HFFc6 (cell line): Measurements from ENCODE around the gene CCDC106. TPM values are rescaled to one million over a fixed set of nuclear protein-coding genes. Genes with fewer than 3 reads are reported as not detected.

Source experiments
- DNase-seq: peaks from one replicate; pipeline ENCODE4 v3.0.0-alpha.2; 2018
- H3K27ac Mint-ChIP-seq: 2 replicates; pipeline ENCODE4 v1.8.0; 2020; ENCODE audit warnings: mild to moderate bottlenecking, mixed read lengths
- H3K27me3 Mint-ChIP-seq: 2 replicates; pipeline ENCODE4 v1.8.0; 2021; ENCODE audit warnings: mild to moderate bottlenecking, moderate library complexity, mixed read lengths; ENCODE audit not compliant: insufficient read depth
- H3K36me3 Mint-ChIP-seq: 2 replicates; pipeline ENCODE4 v1.8.0; 2021; ENCODE audit warnings: low read depth, mixed read lengths
- H3K4me1 Mint-ChIP-seq: 2 replicates; pipeline ENCODE4 v1.8.0; 2020; ENCODE audit warnings: low read depth, mixed read lengths
- H3K4me3 Mint-ChIP-seq: 2 replicates; pipeline ENCODE4 v1.8.0; 2020; ENCODE audit warnings: mild to moderate bottlenecking, moderate library complexity, mixed read lengths
- H3K9me3 Mint-ChIP-seq: 2 replicates; pipeline ENCODE4 v1.8.0; 2020; ENCODE audit warnings: mild to moderate bottlenecking, mixed read lengths
- total RNA-seq, 6 experiments: library from RNA; stranded (reverse); fragmentation: NEBNext Ultra II Directional; extraction: Animal tissue kit (Norgen Biotek cat#: 25700); gene quantifications; 2 replicates in 1 of 6; 3 replicates in 5 of 6; pipeline ENCODE4 v1.2.3, GENCODE V29; 2021
- TF ChIP-seq, protein P1 (sequence below): fragments of 200-600 bp; sonication (generic); IDR thresholded peaks from 2 replicates; pipeline ENCODE4 v1.5.0; 2021; ENCODE audit warnings: antibody characterized with exemption, mild to moderate bottlenecking

The CCDC106 gene
- total RNA-seq, 6 experiments from 2014 or later: 12.9 to 17.4 (median 14.0) TPM

DNA sequence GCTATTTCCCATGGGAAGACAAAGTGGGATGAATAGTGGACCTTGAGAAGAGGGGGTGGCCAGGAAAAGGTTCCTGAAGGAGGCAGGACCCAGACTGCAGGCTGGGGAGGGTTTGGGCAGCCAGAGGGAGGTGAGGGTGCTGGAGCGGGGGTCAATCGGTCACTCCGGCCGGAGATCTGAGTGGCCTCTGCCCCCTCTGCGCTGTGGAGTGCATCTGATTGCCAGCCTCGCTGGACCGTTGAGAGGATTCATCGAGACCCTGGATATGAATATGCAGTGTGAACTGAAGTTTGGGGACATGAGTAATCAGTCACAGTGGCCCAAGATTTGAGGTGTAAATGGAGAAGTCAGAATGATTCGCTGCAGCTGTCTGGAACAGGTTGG is 12.7 kb upstream of the CCDC106 start:
- Mint-ChIP-seq H3K27me3 (peaks cover 6% of the 10 kb centered on the region), H3K27ac (peak overlapping the region; percentile 100), H3K4me3 (peak overlapping the region; percentile 100), H3K36me3 (peaks cover 42% of the 10 kb centered on the region), H3K4me1 (peaks cover 64% of the 10 kb centered on the region), H3K9me3 (no peaks in the 10 kb centered on the region)
- TF ChIP-seq, protein P1, sequence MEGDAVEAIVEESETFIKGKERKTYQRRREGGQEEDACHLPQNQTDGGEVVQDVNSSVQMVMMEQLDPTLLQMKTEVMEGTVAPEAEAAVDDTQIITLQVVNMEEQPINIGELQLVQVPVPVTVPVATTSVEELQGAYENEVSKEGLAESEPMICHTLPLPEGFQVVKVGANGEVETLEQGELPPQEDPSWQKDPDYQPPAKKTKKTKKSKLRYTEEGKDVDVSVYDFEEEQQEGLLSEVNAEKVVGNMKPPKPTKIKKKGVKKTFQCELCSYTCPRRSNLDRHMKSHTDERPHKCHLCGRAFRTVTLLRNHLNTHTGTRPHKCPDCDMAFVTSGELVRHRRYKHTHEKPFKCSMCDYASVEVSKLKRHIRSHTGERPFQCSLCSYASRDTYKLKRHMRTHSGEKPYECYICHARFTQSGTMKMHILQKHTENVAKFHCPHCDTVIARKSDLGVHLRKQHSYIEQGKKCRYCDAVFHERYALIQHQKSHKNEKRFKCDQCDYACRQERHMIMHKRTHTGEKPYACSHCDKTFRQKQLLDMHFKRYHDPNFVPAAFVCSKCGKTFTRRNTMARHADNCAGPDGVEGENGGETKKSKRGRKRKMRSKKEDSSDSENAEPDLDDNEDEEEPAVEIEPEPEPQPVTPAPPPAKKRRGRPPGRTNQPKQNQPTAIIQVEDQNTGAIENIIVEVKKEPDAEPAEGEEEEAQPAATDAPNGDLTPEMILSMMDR: no peak
- DNase-seq: no peak

DNA sequence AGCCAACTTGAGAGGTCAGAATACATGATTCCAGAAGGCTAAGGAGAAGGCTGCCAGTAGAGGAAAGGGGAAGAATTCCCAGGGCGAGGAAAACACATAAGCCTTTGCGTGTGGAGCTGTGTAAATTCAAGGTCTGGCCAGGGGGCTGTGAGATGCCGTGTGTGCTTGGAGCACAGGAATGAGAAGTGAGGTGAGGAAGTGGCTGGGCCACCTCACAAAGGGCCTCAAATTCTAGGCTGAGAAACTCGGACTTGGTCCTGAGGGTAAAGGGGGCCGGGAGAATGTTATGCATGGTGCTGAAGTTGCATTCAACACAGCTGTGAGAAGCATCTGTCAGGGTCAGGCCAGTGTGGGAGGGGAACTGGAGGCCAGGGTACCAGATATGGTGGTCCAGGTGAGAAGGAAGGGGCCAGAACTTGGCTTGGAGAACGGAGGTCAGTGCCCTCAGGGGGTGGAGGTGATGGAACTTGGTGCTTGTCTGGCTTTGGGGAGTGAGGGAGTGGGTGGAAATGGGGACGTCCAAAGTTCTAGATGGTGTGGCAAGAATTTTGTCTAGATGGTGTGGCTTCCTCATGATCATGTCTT is 12.1 kb upstream of the CCDC106 start:
- DNase-seq: no peak
- TF ChIP-seq, protein P1: no peak
- peaks cover 9% of the 10 kb centered on the region for H3K27me3 Mint-ChIP-seq

DNA sequence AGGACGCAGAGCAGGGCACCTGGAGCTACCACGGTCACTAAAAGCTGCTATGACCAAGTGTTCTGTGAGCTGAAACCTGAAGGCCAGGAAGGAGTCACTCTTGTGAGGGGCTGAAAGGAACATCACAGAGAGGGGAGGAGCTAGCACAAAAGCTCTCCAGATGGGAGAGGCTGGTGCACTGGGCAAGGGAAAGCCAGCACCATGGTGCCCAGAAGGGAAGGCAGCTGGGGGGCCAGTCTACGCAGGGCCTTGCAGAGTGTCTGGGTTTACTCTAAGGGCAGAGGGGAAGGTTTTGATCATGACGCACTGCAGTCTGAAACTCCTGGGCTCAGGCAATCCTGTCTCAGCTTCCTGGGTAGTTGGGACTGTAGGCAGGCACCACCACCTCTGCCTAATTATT is 11.3 kb upstream of the CCDC106 start:
- H3K4me3 Mint-ChIP-seq: peak overlapping the region; percentile 100
- DNase-seq: no peak
- no peaks in the 10 kb centered on the region for H3K9me3 Mint-ChIP-seq
- TF ChIP-seq, protein P1: no peak
- peaks cover 42% of the 10 kb centered on the region for H3K36me3 Mint-ChIP-seq
- peaks cover 9% of the 10 kb centered on the region for H3K27me3 Mint-ChIP-seq
- H3K27ac Mint-ChIP-seq: peak overlapping the region; percentile 100
- H3K4me1 Mint-ChIP-seq: peaks cover 67% of the 10 kb centered on the region

More for the DNA sequence above, 12.1 kb upstream of the CCDC106 start:
- Mint-ChIP-seq H3K36me3 (peaks cover 42% of the 10 kb centered on the region), H3K27ac (peak overlapping the region; percentile 100), H3K9me3 (no peaks in the 10 kb centered on the region), H3K4me1 (peaks cover 67% of the 10 kb centered on the region), H3K4me3 (peak overlapping the region; percentile 100)

DNA sequence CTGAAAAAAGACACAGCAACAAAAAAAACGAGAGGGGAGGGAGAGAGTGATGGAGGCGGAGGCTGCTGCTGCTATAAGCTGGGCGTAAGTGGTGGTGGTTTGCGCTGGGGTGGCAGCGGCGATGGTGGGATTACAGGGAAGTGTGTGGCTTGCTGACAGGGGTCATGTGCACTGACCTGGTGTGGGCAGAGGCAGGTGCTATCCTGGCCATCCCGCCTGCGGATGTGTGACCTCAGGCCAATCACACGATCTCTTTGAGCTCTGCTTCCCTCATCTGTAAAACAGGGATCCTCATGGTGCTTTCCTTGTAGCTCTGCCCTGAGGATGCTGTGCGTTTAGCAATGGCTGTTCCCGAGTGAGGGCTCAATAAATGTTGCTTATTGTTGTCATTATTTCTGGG is 10.5 kb upstream of the CCDC106 start:
- Mint-ChIP-seq H3K9me3 (no peaks in the 10 kb centered on the region), H3K4me1 (peaks cover 68% of the 10 kb centered on the region)

DNA sequence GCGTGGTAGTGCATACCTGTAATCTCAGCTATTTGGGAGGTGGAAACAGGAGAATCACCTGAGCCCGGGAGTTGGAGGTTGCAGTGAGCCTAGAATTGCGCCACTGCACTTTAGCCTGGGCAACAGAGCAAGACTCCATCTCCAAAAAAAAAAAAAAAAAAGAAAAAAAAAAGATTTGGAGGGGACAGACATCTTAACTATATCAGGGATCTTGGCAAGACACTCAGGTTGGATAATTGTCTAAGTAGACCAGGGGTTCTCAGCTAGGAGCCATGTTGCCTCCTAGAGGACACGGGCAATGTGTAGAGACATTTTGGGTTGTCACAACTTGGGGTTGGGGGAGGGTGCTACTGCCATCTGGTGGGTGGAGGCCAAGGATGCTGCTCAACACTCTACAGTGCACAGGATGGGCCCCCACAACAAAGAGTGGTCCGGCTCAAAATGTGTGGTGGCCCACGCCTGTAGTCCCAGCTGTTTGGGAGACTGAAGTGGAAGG is 9.1 kb upstream of the CCDC106 start:
- Mint-ChIP-seq H3K27ac (peak overlapping the region; percentile 56), H3K36me3 (peaks cover 49% of the 10 kb centered on the region), H3K27me3 (peaks cover 14% of the 10 kb centered on the region), H3K9me3 (no peaks in the 10 kb centered on the region), H3K4me3 (peak overlapping the region; percentile 32; the same call in 1 of the 2 replicates), H3K4me1 (peaks cover 71% of the 10 kb centered on the region)
- TF ChIP-seq, protein P1: peak; percentile 73
- DNase-seq: peak; percentile 24

More for the DNA sequence above, 10.5 kb upstream of the CCDC106 start:
- Mint-ChIP-seq H3K36me3 (peaks cover 42% of the 10 kb centered on the region), H3K27ac (peak overlapping the region; percentile 75; the same call in 1 of the 2 replicates), H3K4me3 (no peak overlapping the region; the same call in 1 of the 2 replicates), H3K27me3 (peaks cover 9% of the 10 kb centered on the region)
- TF ChIP-seq, protein P1: no peak
- DNase-seq: no peak
